NT2/D1 (cell line): ENCODE measurements around the gene ZNF683.

Source experiments
- DNase-seq: peaks from one replicate; pipeline ENCODE4 v3.0.0-alpha.2; 2011; ENCODE audit warnings: low read depth, low spot score
- H3K27me3 ChIP-seq: 2 replicates; pipeline ENCODE4 v1.6.0; 2011; ENCODE audit warnings: mild to moderate bottlenecking; ENCODE audit not compliant: insufficient read length, insufficient read depth
- H3K36me3 ChIP-seq: 2 replicates; pipeline ENCODE4 v1.6.1; 2011; ENCODE audit warnings: mild to moderate bottlenecking, low read length, mixed read lengths; ENCODE audit not compliant: insufficient read depth, insufficient read length
- H3K4me1 ChIP-seq: 2 replicates; pipeline ENCODE4 v1.5.1; 2011; ENCODE audit not compliant: insufficient read depth, insufficient read length
- H3K4me3 ChIP-seq: 2 replicates; pipeline ENCODE4 v1.5.1; 2011; ENCODE audit warnings: low read depth; ENCODE audit not compliant: insufficient read length
- H3K9ac ChIP-seq: 2 replicates; pipeline ENCODE4 v1.6.0; 2011; ENCODE audit warnings: low read depth; ENCODE audit not compliant: insufficient read length
- H3K9me3 ChIP-seq: 2 replicates; pipeline ENCODE4 v1.5.1; 2011; ENCODE audit warnings: mild to moderate bottlenecking, low read length; ENCODE audit not compliant: insufficient read depth
- SUZ12 ChIP-seq: IDR thresholded peaks from 2 replicates; pipeline ENCODE4 v1.6.1; 2011; ENCODE audit not compliant: insufficient read length, insufficient read depth; ENCODE audit errors: extremely low read depth
- YY1 ChIP-seq: IDR thresholded peaks from 2 replicates; pipeline ENCODE4 v1.6.1; 2011; ENCODE audit not compliant: insufficient read length, insufficient read depth
- ZNF274 ChIP-seq: IDR thresholded peaks from 2 replicates; pipeline ENCODE4 v1.6.1; 2011; ENCODE audit warnings: mild to moderate bottlenecking, low read depth, low read length

Gene ZNF683

DNA sequence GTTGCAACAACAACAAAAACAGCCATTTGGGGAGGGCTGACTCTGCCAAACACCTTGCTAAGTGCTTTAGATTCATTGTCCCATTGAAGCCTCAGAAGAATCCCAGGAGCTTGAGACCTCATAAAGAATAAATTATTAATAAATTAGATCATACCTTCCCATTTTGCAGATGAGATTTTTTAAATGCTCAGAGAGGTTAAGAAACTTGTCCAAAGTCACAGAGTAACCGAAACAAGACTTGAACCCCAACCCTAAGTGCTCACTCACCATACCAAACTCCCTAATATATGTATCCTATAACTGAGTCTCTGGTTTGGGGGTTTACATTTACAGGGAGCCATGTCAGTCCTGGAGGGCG, 22.2 kb downstream of the ZNF683 start:
- no peak overlapping the region for H3K4me3 ChIP-seq
- no peak for DNase-seq
- TF ChIP-seq ZNF274: no peak
- no peak for TF ChIP-seq SUZ12
- TF ChIP-seq YY1: no peak
- peaks cover 43% of the 10 kb centered on the region for H3K4me1 ChIP-seq
- peak overlapping the region; percentile 42 for H3K9ac ChIP-seq
- no peaks in the 10 kb centered on the region for H3K27me3 ChIP-seq
- no peaks in the 10 kb centered on the region for H3K36me3 ChIP-seq
- no peaks in the 10 kb centered on the region for H3K9me3 ChIP-seq

DNA sequence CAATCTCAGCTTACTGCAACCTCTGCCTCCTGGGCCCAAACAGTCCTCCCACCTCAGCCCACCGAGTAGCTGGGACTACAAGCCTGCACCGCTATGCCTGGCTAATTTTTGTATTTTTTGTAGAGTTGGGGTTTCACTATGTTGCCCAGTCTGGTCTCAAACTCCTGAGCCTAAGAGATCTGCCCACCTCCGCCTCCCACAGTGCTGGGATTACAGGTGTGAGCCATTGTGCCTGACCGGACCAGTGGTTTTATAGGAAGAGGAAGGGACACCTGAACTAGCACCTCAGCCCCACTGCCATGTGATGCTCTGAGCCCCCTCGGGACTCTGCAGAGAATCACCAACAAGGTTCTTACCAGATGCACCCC, 22.7 kb downstream of the ZNF683 start:
- Histone ChIP-seq H3K4me1 (peaks cover 43% of the 10 kb centered on the region), H3K27me3 (no peaks in the 10 kb centered on the region), H3K4me3 (no peak overlapping the region), H3K9me3 (no peaks in the 10 kb centered on the region), H3K36me3 (no peaks in the 10 kb centered on the region), H3K9ac (peak overlapping the region; percentile 0)
- no peak for DNase-seq
- TF ChIP-seq SUZ12 (no peak), YY1 (no peak), ZNF274 (no peak)

GRCh38 chr1:26349188-26349876, 23.2 kb downstream of the ZNF683 start:
- Histone ChIP-seq H3K27me3 (no peaks in the 10 kb centered on the region), H3K9ac (no peak overlapping the region), H3K9me3 (no peaks in the 10 kb centered on the region), H3K4me1 (peaks cover 43% of the 10 kb centered on the region), H3K4me3 (no peak overlapping the region), H3K36me3 (no peaks in the 10 kb centered on the region)
- DNase-seq: no peak
- TF ChIP-seq YY1: no peak
- no peak for TF ChIP-seq ZNF274
- TF ChIP-seq SUZ12: no peak

GRCh38 chr1:26346274-26347033, 26.1 kb downstream of the ZNF683 start:
- TF ChIP-seq YY1 (no peak), ZNF274 (no peak), SUZ12 (no peak)
- Histone ChIP-seq H3K36me3 (no peaks in the 10 kb centered on the region), H3K9me3 (no peaks in the 10 kb centered on the region), H3K4me1 (peaks cover 25% of the 10 kb centered on the region), H3K27me3 (no peaks in the 10 kb centered on the region), H3K9ac (no peak overlapping the region), H3K4me3 (no peak overlapping the region)
- DNase-seq: no peak

DNA sequence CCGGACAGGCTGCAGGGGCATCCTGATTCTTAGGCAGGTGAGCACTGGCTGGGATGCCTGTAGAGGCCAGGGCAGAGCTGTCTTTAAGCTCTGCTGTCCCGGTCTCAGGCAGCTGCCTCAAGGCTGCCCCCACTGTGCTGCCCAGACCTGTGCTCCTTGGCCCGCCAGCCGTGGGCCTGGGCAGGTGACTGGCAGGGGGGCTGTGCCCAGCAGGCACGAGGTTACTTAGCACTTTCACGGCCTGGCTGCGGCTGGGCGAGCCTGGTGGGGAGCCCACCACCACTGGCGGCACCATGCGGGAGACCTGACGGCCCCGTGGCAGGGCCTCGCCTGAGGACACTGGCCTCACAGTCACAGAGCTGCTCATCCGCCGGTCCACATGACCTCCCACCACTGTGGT, 26.8 kb downstream of the ZNF683 start:
- Histone ChIP-seq H3K36me3 (no peaks in the 10 kb centered on the region), H3K4me3 (no peak overlapping the region), H3K4me1 (peaks cover 18% of the 10 kb centered on the region), H3K9me3 (no peaks in the 10 kb centered on the region), H3K9ac (no peak overlapping the region), H3K27me3 (no peaks in the 10 kb centered on the region)
- no peak for TF ChIP-seq YY1
- no peak for TF ChIP-seq ZNF274
- TF ChIP-seq SUZ12: no peak
- no peak for DNase-seq

DNA sequence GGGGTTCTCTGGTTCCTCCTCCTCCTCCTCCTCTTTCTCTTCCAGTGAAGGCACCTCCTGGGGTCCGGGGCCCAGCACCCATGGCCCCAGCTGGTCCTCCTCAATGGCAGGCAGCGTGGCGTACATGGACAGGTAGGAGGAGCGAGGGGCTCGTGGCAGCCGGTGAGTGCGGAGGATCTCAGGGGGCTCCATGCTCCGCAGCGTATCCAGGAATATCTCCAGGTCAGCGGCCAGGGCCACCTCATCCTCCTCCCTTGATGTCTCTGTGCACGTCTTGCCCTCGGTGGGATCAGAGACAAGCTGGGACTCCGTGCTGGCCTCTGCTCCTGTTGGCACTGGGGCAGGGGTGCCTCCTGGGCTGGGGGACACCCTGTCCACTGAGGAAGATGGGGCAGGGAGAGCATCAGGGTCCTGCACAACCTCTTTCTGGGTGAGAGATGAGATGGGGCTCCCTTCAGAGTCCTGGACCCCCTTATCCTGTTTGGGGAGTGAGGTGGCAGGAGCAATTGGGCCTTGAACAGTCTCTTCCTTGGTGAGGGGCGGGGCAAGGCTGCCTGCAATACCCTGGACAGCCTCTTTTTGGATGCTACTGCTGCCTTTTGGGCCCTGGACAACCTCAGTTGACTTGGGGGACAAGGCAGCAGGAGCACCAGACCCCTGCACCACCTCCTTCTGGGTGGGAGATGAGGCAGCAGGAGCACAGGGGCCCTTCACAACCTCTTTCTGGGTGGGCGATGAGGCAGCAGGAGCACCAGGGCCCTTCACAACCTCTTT, 28.2 kb downstream of the ZNF683 start:
- no peak for DNase-seq
- Histone ChIP-seq H3K4me3 (no peak overlapping the region), H3K36me3 (no peaks in the 10 kb centered on the region), H3K9me3 (no peaks in the 10 kb centered on the region), H3K4me1 (peaks cover 15% of the 10 kb centered on the region), H3K27me3 (no peaks in the 10 kb centered on the region), H3K9ac (no peak overlapping the region)
- TF ChIP-seq ZNF274 (no peak), YY1 (no peak), SUZ12 (no peak)

DNA sequence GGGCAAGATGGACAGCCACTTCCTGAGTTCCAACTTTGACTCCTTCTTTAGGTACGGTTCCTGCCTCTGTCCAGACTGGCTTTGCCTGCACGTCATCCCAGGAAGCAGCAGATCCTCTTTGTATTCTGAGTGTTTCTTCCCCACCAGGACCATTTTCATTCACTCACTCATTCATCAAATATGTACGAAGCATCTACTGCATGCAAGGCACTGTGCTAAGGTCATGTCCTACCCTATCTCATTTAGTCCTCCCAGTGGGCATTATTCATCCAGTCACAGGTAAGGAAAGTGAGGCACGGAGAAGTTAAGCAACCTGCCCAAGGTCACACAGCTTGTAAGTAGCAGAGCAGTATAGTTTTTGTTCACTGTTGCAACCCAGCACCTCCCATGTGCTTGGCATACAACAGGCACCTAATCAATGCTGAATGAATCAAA, 32.5 kb downstream of the ZNF683 start:
- H3K4me1 ChIP-seq: peaks cover 21% of the 10 kb centered on the region
- no peak for DNase-seq
- H3K36me3 ChIP-seq: no peaks in the 10 kb centered on the region
- no peak overlapping the region for H3K9ac ChIP-seq
- H3K27me3 ChIP-seq: peaks cover 9% of the 10 kb centered on the region
- H3K4me3 ChIP-seq: no peak overlapping the region
- TF ChIP-seq ZNF274: no peak
- TF ChIP-seq SUZ12: no peak
- TF ChIP-seq YY1: no peak
- H3K9me3 ChIP-seq: no peaks in the 10 kb centered on the region
